Measurements from ENCODE around the gene TMEM125. TPM values are rescaled to one million over a fixed set of nuclear protein-coding genes. Genes with fewer than 3 reads are reported as not detected.
A peak's percentile ranks its signal among the peaks of the same experiment; 100 is the strongest.

Gene TMEM125
- total and polyA plus RNA-seq, 2 experiments from 2014 or later, result 2.0 TPM

DNA sequence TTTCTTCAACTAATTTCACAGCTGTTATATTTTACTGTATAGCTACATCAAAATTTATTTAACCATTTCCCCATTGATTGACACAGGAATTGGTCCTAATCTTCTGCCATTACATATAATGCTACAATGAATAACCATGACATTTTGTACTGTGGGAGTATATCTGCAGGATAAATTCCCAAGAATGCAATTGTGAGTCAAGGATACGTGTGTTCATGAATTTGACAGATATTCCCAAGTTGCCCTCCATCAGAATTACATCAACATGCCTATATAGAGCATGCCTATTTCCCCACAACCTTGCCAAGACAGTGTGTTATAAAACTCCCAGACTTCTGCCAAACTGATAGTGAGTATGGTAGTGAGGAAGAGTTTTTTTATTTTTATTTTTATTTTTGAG lies 28.3 kb downstream of the TMEM125 start:
- TF ChIP-seq, protein P1, sequence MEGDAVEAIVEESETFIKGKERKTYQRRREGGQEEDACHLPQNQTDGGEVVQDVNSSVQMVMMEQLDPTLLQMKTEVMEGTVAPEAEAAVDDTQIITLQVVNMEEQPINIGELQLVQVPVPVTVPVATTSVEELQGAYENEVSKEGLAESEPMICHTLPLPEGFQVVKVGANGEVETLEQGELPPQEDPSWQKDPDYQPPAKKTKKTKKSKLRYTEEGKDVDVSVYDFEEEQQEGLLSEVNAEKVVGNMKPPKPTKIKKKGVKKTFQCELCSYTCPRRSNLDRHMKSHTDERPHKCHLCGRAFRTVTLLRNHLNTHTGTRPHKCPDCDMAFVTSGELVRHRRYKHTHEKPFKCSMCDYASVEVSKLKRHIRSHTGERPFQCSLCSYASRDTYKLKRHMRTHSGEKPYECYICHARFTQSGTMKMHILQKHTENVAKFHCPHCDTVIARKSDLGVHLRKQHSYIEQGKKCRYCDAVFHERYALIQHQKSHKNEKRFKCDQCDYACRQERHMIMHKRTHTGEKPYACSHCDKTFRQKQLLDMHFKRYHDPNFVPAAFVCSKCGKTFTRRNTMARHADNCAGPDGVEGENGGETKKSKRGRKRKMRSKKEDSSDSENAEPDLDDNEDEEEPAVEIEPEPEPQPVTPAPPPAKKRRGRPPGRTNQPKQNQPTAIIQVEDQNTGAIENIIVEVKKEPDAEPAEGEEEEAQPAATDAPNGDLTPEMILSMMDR (IDR thresholded peaks at IDR 0.05; ENCODE audit: low read depth, low read length), result no peak
- DNase-seq (ENCODE audit: low read depth in 1 of 2, low spot score in 1 of 2), result no peak
- no peak overlapping the region for H3K27ac ChIP-seq
- peaks cover 13% of the 10 kb centered on the region for H3K4me1 ChIP-seq (ENCODE audit: low read depth)
- no peaks in the 10 kb centered on the region for H3K36me3 ChIP-seq
- H3K9me3 ChIP-seq (ENCODE audit: low read depth), result no peaks in the 10 kb centered on the region
- H3K4me3 ChIP-seq, result no peak overlapping the region
- no peaks in the 10 kb centered on the region for H3K27me3 ChIP-seq

DNA sequence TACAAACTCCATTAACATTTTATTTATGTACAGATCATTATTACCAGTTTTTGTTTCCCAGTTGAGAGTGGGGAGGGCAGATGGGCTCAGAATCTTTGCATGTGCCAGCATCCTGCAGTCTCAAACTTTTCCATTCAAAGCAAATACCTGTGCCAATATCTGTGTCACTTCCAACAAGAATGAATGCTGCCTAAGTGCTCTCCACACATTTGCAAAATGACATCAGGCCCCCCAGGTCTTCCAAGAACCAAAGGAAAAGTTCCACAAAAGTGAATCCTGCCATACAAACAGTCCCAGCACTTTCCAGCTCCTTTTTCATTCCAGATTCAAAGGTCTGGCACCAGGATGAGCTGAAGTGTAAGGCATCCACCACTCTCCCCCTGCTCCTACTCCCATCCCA lies 29.3 kb downstream of the TMEM125 start:
- H3K4me3 ChIP-seq, result no peak overlapping the region
- no peaks in the 10 kb centered on the region for H3K27me3 ChIP-seq
- no peaks in the 10 kb centered on the region for H3K9me3 ChIP-seq (ENCODE audit: low read depth)
- no peak overlapping the region for H3K27ac ChIP-seq
- peaks cover 13% of the 10 kb centered on the region for H3K4me1 ChIP-seq (ENCODE audit: low read depth)
- no peak for DNase-seq (ENCODE audit: low read depth in 1 of 2, low spot score in 1 of 2)
- TF ChIP-seq, protein P1 (IDR thresholded peaks at IDR 0.05; ENCODE audit: low read depth, low read length), result no peak
- H3K36me3 ChIP-seq, result no peaks in the 10 kb centered on the region

DNA sequence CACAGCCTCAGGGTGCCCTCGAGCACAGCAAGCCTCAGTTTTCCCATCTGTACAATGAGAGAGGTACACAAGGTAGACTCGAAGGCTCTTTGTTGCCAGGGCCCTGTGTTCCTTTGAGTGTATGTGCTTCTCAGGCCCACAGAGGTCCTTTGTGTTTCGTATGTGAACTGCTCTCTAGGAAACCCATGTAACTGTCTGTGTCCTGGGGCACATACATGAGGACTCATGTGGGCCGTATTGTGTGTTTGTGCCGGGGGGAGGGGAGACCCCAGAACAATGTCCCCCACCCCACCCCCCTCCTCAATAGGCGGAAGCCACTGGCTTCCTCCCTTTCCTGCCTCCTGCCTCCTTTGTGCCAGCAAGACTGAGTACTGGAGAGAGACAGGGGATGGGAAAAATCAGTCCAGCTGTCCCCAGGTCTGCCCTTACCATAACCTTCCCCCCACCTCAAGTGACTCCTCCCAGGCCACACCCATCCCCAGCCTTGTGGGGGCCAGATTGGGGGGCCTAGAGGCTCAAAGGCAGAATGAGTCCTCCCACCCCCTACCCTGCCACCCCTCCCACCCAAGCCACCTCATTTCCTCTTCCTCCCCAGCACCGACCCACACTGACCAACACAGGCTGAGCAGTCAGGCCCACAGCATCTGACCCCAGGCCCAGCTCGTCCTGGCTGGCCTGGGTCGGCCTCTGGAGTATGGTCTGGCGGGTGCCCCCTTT lies 30.8 kb downstream of the TMEM125 start, which contains the start of gene TIE1:
Gene TIE1 (plus strand): TSS at position 605 of the 717 bp plus-strand sequence. CDS start 90 bp downstream, at position 695.
- Histone ChIP-seq H3K36me3 (no peaks in the 10 kb centered on the region), H3K27ac (no peak within 1 kb of the TSS), H3K4me1 (ENCODE audit: low read depth) (peaks cover 7% of the 10 kb centered on the region), H3K27me3 (no peaks in the 10 kb centered on the region), H3K9me3 (ENCODE audit: low read depth) (no peaks in the 10 kb centered on the region), H3K4me3 (no peak within 1 kb of the TSS)
- TF ChIP-seq, protein P1 (IDR thresholded peaks at IDR 0.05; ENCODE audit: low read depth, low read length), result no peak
- DNase-seq (ENCODE audit: low read depth in 1 of 2, low spot score in 1 of 2), result peak in 1 of 2 donors; percentile 22

DNA sequence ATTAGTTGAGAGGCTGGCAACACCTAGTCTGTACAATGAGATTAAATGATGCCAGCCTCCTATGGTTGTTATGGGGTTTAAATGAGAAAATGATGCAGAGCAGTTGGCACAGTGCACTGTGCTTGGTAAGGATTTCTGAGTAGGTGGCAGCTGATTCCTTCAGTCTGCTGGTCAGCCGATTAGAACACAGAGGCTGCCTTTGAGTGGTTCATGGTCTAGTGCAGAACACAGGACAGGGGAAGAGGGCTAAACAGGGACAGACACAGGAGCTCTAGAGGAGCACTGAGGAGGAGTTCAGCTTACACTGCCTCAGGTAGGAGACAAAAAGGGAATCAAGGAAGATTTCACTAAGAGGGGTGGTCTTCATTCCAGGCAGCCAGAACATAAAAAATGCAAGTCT lies 32.4 kb downstream of the TMEM125 start:
- no peaks in the 10 kb centered on the region for H3K36me3 ChIP-seq
- H3K4me3 ChIP-seq, result no peak overlapping the region
- H3K4me1 ChIP-seq (ENCODE audit: low read depth), result no peaks in the 10 kb centered on the region
- no peaks in the 10 kb centered on the region for H3K27me3 ChIP-seq
- DNase-seq (ENCODE audit: low read depth in 1 of 2, low spot score in 1 of 2), result no peak
- H3K27ac ChIP-seq, result no peak overlapping the region
- TF ChIP-seq, protein P1 (IDR thresholded peaks at IDR 0.05; ENCODE audit: low read depth, low read length), result no peak
- H3K9me3 ChIP-seq (ENCODE audit: low read depth), result no peaks in the 10 kb centered on the region

DNA sequence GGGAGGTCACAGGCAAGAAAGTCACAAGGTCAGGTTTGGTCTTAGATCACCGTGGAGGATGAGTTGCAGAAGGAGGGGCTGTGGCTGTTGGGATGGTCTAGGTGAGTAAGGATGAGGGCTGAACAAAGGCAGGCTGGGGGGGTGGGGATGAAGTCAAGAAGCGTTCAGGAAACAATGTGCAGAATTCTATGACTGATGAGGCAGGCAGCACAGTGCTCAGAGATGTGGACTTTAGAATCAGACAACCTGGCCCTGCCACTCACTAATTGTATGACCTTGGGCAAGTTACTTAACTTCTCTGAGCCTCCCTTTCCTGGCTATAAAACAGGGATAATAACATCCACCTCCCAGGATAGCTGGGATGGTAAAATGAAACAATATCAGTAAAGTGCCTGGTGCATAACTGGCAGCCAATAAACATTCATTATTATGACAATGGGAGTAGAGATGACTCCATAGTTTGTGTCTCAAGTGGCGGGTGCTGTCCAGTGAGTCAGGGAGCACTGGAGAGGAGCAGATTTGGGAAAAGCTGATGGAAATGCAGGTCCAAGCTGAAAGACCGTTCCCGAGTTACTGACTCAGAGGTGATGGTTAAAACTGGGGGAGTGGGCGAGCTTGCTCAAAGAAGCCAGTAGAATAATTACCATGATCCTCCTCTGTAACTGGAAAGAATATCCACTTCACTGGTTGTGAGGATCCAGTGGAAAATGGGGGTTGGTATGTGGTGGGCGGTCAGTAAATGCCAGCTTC lies 33.1 kb downstream of the TMEM125 start:
- H3K36me3 ChIP-seq, result no peaks in the 10 kb centered on the region
- DNase-seq (ENCODE audit: low read depth in 1 of 2, low spot score in 1 of 2), result no peak
- no peaks in the 10 kb centered on the region for H3K4me1 ChIP-seq (ENCODE audit: low read depth)
- H3K9me3 ChIP-seq (ENCODE audit: low read depth), result no peaks in the 10 kb centered on the region
- H3K27me3 ChIP-seq, result no peaks in the 10 kb centered on the region
- TF ChIP-seq, protein P1 (IDR thresholded peaks at IDR 0.05; ENCODE audit: low read depth, low read length), result no peak
- H3K27ac ChIP-seq, result no peak overlapping the region
- H3K4me3 ChIP-seq, result no peak overlapping the region
